Mesodermal cell (in vitro differentiated cells): ENCODE results near the gene CLBA1.

Experiments
- H3K27ac ChIP-seq: 2 replicates; pipeline ENCODE4 v1.7.0; 2013; ENCODE audit warnings: mild to moderate bottlenecking, low read depth, low read length, moderate library complexity; ENCODE audit not compliant: severe bottlenecking
- H3K36me3 ChIP-seq: 2 replicates; pipeline ENCODE4 v1.7.1; 2013; ENCODE audit warnings: mild to moderate bottlenecking, low read length, moderate library complexity; ENCODE audit not compliant: control insufficient read depth, insufficient read depth
- H3K4me1 ChIP-seq: one replicate; pipeline ENCODE4 v1.7.1; 2013; ENCODE audit warnings: mild to moderate bottlenecking, low read length; ENCODE audit not compliant: insufficient read depth, control insufficient read depth, poor library complexity, severe bottlenecking
- H3K4me3 ChIP-seq: 2 replicates; pipeline ENCODE4 v1.7.0; 2013; ENCODE audit warnings: low read length, control low read depth, mild to moderate bottlenecking; ENCODE audit not compliant: insufficient read depth, poor library complexity, severe bottlenecking; ENCODE audit errors: extremely low read depth
- H3K9me3 ChIP-seq: 2 replicates; pipeline ENCODE4 v1.7.1; 2013; ENCODE audit warnings: mild to moderate bottlenecking, low read length, moderate library complexity; ENCODE audit not compliant: control insufficient read depth
- WGBS, 2 experiments: methylation state at CpG; one replicate each; pipeline ENCODE4 v1.1.5; 2013; ENCODE audit warnings: missing lambda C conversion rate in 2 of 2; ENCODE audit not compliant: insufficient coverage in 2 of 2; 5-methylcytosine and 5-hydroxymethylcytosine counted together

Gene CLBA1

DNA sequence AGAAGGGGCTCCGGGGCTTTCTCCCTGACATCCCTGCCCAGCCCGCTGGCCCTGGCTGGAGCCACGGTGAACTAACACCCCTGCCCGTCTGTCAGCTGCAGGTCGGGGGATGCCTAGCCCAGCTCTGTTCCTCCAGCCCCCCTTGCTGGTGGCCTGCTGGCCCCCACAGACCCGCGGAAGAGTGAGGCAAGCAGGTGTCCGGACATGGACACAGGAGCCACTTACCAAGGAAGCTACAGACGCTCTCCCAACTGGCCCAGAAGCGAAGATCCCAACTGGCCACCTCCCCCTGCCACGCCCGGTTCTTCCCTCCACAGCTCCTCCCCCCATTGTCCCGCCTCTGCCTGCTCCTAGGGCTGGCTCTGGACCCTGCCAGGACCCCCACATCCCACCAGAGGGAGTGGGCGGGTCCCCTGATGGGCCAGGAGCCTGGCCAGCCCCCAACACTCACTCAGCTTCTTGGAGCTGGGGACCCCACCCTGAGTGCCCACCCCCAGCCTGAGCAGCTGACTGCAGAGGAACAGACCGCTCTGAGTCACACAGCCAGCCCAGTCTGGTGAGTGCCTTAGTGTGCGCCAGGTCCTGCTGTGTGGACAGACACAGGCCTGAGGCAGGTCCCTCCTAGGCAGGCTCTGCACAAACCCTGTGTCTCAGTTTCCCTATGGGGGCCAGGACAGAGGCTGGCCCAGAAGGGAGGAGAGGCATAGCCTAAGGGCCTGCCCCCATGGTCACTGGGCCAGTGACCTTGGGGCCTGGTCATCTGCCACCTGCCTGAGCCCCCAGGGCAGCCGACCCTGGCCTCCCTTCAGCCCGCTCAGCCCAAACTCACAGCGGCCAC lies 15.1 kb upstream of the CLBA1 start:
- H3K27ac ChIP-seq = peak overlapping the region; percentile 64
- H3K4me1 ChIP-seq = peaks cover 68% of the 10 kb centered on the region
- H3K36me3 ChIP-seq = no peaks in the 10 kb centered on the region
- H3K4me3 ChIP-seq = peak overlapping the region; percentile 18
- 59 to 62% methylated on average over 15 to 18 of the region's 19 CpGs for WGBS, 2 experiments
- H3K9me3 ChIP-seq = no peaks in the 10 kb centered on the region

DNA sequence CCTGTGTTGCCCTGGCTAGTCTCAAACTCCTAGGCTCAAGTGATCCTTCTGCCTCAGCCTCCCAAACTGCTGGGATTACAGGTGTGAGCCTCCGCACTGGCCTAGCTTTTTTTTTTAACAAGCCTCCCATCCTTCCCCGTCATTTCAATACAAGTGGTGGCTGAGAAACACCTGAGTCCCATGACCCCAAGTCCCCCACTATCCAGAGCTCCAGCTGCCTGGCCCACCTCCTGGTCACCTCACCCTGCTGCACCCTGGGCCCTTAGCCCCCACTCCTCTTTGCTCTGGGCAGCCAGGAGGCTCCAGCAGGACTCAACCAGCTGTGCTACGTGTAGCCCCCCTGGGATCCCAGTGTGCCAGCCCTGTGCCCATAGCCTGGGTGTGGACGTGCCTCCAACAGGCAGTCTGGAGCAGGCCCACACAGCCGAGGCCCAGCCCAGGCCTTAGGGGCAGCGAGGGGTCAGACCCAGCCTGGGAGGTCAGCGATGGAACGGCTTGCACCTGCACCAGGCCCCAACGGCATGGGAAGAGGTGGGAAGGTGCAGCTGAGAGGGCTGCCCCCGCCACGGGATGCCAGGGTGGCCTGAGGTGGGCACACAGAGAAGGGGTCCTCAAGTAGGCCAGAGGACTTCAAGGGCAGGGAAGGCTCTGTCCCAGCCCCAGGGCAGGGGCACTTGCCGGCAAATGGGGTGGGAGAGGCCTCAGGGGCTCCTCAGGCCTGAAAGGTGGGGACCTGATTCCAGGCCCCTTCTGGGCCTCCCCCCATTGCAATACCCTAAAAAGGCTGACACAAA lies 13.9 kb upstream of the CLBA1 start:
- H3K27ac ChIP-seq = no peak overlapping the region
- H3K4me3 ChIP-seq = no peak overlapping the region
- peaks cover 74% of the 10 kb centered on the region for H3K4me1 ChIP-seq
- WGBS, 2 experiments = 95 to 96% methylated on average over 11 to 12 of the region's 12 CpGs
- no peaks in the 10 kb centered on the region for H3K36me3 ChIP-seq
- H3K9me3 ChIP-seq = no peaks in the 10 kb centered on the region

DNA sequence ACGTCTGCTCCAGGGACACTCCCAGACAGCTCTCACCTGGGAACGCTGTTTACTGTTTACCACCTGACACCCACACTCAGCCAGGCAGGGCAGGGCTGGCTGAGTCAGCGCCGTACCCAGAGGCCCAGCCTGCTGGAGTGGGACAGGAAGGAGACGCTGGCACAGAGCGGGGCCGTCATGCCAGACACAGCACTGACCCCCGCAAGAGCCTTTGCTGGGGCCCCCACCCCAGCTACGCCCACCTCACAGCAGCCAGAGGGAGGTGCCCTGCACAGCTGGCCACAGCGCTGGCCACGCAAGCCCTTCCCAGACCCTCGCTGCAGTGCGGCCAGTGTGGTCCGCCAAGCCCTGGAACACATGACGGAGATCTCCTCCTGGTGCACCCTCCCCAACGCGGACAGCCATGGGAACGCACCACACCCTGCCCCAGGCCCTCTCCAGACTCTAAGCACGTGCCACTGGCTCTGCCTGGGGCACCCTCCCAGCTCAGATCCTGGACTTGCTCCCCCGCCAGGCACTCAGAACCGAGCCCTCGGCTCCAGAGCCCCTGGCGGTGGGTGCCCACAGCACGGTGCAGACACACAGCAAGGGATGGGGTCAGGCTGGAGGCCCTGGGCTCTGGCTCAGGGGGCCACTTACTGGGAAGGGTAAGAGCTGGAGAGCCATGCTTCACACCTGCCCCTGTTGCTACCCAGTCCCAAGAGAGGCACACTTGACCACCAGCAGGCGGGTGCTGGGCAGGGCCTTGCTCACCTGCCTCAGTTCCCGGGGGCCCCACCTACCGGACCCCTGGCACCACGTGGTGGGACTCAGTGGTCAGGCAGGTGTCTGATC lies 13.1 kb upstream of the CLBA1 start:
- WGBS, 2 experiments = 88 to 91% methylated on average over 22 to 28 of the region's 28 CpGs
- Histone ChIP-seq H3K4me1 (peaks cover 70% of the 10 kb centered on the region), H3K27ac (peak overlapping the region; percentile 88), H3K4me3 (no peak overlapping the region), H3K9me3 (no peaks in the 10 kb centered on the region), H3K36me3 (no peaks in the 10 kb centered on the region)

DNA sequence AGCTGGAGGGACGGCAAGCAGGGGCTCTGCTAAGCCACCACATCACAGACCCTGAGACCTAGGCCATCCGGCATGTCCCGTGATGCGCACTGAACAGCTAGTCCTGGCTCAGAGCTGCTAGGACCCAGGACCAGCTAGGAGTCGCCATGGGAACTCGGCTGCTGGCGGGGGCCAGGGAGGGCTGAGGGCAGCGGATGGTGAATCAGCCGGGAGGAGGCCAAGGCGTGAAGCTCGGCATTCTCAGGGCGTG lies 12.5 kb upstream of the CLBA1 start:
- no peak overlapping the region for H3K4me3 ChIP-seq
- no peaks in the 10 kb centered on the region for H3K9me3 ChIP-seq
- peak overlapping the region; percentile 88 for H3K27ac ChIP-seq
- 47 to 89% methylated on average over 4 to 12 of the region's 12 CpGs for WGBS, 2 experiments
- no peaks in the 10 kb centered on the region for H3K36me3 ChIP-seq
- H3K4me1 ChIP-seq = peaks cover 65% of the 10 kb centered on the region

DNA sequence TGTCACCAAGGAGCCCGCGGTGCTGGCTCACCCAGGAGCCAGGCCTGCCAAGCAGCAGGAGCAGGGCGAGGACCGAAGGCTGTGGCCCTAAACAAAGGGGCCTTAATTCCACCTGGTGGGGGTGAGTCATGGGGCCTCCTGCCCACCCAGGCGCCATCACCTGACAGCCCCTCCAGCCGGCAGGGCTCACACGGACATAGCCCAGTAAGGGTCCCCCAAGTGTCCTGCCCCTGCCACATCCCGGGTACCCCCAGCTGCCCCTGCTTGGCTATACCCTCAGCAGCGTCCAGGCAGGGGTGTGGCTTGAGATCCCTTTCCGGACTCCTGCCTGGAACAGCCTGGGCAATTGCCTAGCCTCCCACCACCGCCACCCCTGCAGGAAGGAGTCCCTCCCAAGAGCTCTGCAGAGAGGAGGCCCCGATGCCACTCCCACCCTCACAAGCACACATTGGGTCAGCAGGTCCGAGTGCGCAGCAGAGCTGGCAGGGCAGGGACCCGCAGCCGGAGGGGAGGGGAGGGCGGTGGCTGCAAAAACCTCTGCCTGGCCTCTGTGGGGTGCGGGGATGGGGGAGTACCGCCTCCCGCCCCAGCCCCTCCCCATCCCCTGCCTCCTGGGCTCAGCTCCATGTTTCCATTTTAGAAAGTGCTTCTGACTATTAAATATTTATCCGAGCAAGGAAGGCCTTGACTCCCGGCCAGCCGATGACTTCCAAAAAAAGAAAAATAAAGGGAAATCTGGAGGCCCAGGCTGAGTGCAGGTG lies 12.0 kb upstream of the CLBA1 start:
- H3K9me3 ChIP-seq = no peaks in the 10 kb centered on the region
- H3K36me3 ChIP-seq = no peaks in the 10 kb centered on the region
- peaks cover 60% of the 10 kb centered on the region for H3K4me1 ChIP-seq
- peak overlapping the region; percentile 88 for H3K27ac ChIP-seq
- no peak overlapping the region for H3K4me3 ChIP-seq
- WGBS, 2 experiments = 36 to 58% methylated on average over 6 to 13 of the region's 23 CpGs

DNA sequence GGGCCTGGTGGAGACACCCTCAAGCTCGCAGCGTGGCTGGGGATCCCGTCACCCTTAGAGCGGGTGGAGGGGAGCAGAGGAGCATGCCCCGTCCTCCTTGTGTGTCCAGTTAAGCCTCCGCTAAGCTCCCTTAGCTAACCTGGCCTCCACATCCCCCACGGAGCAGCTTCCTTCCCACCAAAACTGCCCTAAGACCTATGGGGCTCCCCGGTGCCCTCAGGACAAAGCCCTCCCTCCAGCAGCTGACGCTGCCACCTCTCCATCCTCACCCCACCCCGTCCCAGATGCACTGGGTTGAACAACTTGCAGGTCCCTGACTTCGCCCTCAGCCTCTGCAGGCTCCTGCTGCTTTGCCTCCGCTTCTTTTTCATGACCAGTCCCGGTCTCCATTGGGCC lies 11.4 kb upstream of the CLBA1 start:
- Histone ChIP-seq H3K27ac (no peak overlapping the region), H3K4me1 (peaks cover 54% of the 10 kb centered on the region), H3K4me3 (no peak overlapping the region), H3K9me3 (no peaks in the 10 kb centered on the region), H3K36me3 (no peaks in the 10 kb centered on the region)
- 82 to 84% methylated on average over 9 to 11 of the region's 13 CpGs for WGBS, 2 experiments

DNA sequence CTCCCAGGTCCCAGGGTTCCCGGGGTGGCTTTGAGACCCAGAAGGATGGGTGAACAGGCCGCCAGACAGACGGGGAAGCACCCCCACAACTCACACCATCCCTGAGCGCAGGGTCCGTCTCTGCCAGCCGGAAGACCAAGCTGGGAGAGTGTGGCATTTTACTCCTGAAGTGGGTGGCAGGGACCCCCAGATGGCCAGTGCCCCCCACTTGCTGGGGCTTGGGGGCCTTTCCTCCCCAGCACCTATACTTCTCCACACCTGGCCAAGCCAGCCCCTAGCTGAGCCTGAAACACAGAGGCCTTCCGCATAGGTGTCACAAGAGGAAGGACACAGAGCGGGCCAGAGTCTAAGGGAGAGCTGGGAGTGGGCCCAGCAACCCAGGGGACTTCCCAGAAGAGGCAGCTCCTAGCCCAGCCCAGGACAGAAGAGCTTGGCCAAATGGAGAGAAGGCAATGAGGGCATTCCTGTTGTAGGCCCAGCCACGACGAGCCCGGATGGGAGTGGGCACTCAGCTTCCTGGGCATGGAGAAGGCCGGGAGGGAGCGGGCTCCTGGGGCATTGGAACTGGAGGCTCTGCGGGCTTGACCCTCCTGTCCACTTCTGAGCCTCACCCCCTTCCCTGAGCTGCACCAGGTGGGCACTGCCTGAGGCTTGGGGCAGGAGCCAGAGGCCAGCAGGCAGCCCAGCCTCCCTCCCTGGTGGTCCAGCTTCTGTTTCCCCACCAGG lies 10.8 kb upstream of the CLBA1 start:
- WGBS, 2 experiments = 97% methylated on average over 8 to 9 of the region's 14 CpGs
- Histone ChIP-seq H3K4me1 (peaks cover 48% of the 10 kb centered on the region), H3K9me3 (no peaks in the 10 kb centered on the region), H3K27ac (no peak overlapping the region), H3K4me3 (no peak overlapping the region), H3K36me3 (no peaks in the 10 kb centered on the region)

DNA sequence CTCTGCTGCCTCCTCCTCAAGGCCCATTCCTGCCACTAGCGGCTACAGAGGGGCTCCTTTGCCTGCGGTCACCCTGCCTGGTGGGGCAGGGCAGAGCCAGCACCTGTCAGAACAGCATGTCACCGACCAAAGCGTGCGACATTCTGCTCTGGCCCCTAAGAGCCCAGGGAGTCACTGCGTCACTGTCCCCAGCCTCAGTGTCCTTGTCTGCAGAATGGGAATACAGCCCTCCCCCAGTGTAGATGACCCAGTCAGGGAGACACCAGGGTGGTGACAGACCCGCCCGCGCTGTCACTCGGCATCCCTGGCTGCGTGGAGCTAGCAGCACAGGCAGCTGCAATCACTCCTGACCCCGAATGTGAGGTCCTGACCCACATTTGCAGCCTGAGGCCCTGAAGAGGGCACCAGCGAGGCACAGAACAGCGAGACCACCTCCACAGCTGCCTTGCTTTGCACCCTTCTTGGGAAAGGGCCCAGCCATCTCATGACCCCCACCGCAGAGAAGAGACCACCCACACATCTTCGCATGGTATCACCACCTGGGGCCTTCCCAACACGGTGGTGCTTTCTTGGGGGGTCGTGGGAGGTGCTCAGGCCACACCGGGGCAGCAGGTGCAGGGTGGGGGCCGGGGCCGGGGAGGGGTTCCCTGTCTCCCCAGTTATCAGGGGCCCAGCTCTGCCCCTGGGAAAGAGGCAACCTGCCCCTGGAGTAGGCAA lies 9.9 kb upstream of the CLBA1 start:
- Histone ChIP-seq H3K4me1 (peaks cover 40% of the 10 kb centered on the region), H3K36me3 (no peaks in the 10 kb centered on the region), H3K4me3 (no peak overlapping the region), H3K9me3 (no peaks in the 10 kb centered on the region), H3K27ac (no peak overlapping the region)
- 67 to 69% methylated on average over 18 to 19 of the region's 21 CpGs for WGBS, 2 experiments

DNA sequence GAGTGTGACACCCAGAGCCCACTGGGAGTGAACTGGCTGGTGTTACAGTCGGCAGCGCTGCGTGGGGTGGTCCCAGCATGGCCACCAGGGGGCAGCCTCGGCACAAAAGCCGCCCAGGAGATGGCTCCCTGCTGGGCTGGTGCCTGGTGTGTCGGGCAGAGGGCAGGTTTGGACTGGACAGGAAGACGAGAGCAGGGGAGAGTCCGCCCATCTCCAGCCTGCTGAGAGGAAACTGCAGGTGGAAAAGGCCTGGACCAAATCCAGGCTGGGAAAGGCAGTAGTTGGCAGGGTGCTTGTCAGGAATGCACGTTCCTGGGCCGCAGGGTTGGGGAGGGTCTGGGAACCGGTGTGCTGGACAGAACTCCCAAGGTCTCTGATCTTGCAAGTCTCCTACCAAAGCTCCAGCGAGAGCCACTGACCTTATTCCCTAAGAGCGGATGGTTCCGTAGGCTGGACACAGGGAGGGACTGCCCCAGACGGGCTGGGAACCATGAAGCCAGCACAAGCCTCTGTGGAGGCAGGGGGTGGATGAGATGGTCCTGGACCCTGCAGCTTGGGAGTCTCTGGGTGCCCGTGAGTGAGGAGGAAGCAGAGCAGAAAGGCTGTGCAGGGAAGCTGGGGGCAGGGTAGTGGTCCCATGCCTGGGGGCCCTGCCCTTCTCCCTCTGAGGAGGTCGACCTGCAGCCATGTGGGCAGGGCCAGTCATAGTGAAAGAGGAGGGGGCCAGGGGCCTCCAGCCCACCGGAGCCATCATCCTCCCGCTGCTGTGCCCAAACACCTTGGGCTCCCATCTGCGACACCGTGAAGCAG lies 9.2 kb upstream of the CLBA1 start:
- H3K4me1 ChIP-seq = peaks cover 33% of the 10 kb centered on the region
- H3K36me3 ChIP-seq = no peaks in the 10 kb centered on the region
- H3K4me3 ChIP-seq = no peak overlapping the region
- 45 to 49% methylated on average over 14 to 17 of the region's 21 CpGs for WGBS, 2 experiments
- no peak overlapping the region for H3K27ac ChIP-seq
- no peaks in the 10 kb centered on the region for H3K9me3 ChIP-seq
